Neural cell (in vitro differentiated cells): ENCODE results near the gene P2RX5. TPM values are rescaled to one million over a fixed set of nuclear protein-coding genes. Genes with fewer than 3 reads are reported as not detected.

Experiments
- H2AFZ ChIP-seq: fragments of 200-600, 300-800 bp; sonication (generic), shearing (Covaris generic); 2 replicates; pipeline ENCODE4 v1.6.0; 2014; ENCODE audit warnings: low read depth, mild to moderate bottlenecking, antibody characterized with exemption, low read length, moderate library complexity
- H3F3A ChIP-seq: fragments of 200-600 bp; shearing (Covaris generic); 2 replicates; pipeline ENCODE4 v1.6.1; 2016; ENCODE audit warnings: mild to moderate bottlenecking, moderate library complexity, mixed read lengths, antibody characterized with exemption, low read length; ENCODE audit not compliant: insufficient read depth, poor library complexity, severe bottlenecking
- H3K27ac ChIP-seq: fragments of 200-600, 300-800 bp; sonication (generic), shearing (Covaris generic); 2 replicates; pipeline ENCODE4 v1.5.1; 2014; ENCODE audit warnings: mild to moderate bottlenecking, low read length, moderate library complexity
- H3K27me3 ChIP-seq: fragments of 300-800, 200-600 bp; sonication (generic), shearing (Covaris generic); 2 replicates; pipeline ENCODE4 v1.6.0; 2014; ENCODE audit warnings: mild to moderate bottlenecking, low read depth, low read length, moderate library complexity; ENCODE audit not compliant: insufficient read depth
- H3K36me3 ChIP-seq: fragments of 300-800, 200-600 bp; sonication (generic), shearing (Covaris generic); 2 replicates; pipeline ENCODE4 v1.5.1; 2014; ENCODE audit warnings: mild to moderate bottlenecking, antibody characterized with exemption, low read length, moderate library complexity; ENCODE audit not compliant: insufficient read depth
- H3K4me2 ChIP-seq: fragments of 300-800, 200-600 bp; sonication (generic), shearing (Covaris generic); 2 replicates; pipeline ENCODE4 v1.6.0; 2014; ENCODE audit warnings: mild to moderate bottlenecking, low read length
- H3K4me3 ChIP-seq: fragments of 300-800, 200-600 bp; sonication (generic), shearing (Covaris generic); 2 replicates; pipeline ENCODE4 v1.5.1; 2014; ENCODE audit warnings: mild to moderate bottlenecking, low read length, moderate library complexity
- H3K79me2 ChIP-seq: fragments of 200-600 bp; shearing (Covaris generic); replicated peaks from 2 replicates; pipeline ENCODE4 v1.6.0; 2014; ENCODE audit warnings: mild to moderate bottlenecking, low read length, moderate library complexity; ENCODE audit not compliant: insufficient read depth
- H3K9ac ChIP-seq: fragments of 300-800, 200-600 bp; sonication (generic), shearing (Covaris generic); 2 replicates; pipeline ENCODE4 v1.6.1; 2016; ENCODE audit warnings: mild to moderate bottlenecking, low read length, mixed read lengths
- H3K9me2 ChIP-seq: fragments of 200-600 bp; shearing (Covaris generic); 2 replicates; pipeline ENCODE4 v1.6.1; 2016; ENCODE audit warnings: mild to moderate bottlenecking, low read length, mixed read lengths; ENCODE audit not compliant: insufficient read depth
- H3K9me3 ChIP-seq: fragments of 200-600, 300-800 bp; sonication (generic), shearing (Covaris generic); 2 replicates; pipeline ENCODE4 v1.6.1; 2016; ENCODE audit warnings: mild to moderate bottlenecking, mixed run types, low read length, moderate library complexity, mixed read lengths
- H4K20me1 ChIP-seq: fragments of 200-600 bp; shearing (Covaris generic); 2 replicates; pipeline ENCODE4 v1.6.1; 2016; ENCODE audit warnings: mild to moderate bottlenecking, mixed run types; ENCODE audit not compliant: insufficient read depth
- EP300 ChIP-seq: fragments of 450-650 bp; conservative IDR thresholded peaks from 2 replicates; pipeline ENCODE4 v1.6.1; 2014; ENCODE audit warnings: antibody characterized with exemption, mild to moderate bottlenecking, moderate library complexity; ENCODE audit not compliant: poor library complexity, severe bottlenecking
- EZH2 ChIP-seq: fragments of 200-600, 300-800 bp; shearing (Covaris generic), sonication (generic); IDR thresholded peaks from 2 replicates; pipeline ENCODE4 v1.6.1; 2014; ENCODE audit warnings: antibody characterized with exemption, low read length, borderline replicate concordance, mild to moderate bottlenecking; ENCODE audit not compliant: insufficient read depth, poor library complexity, severe bottlenecking
- MXI1 ChIP-seq: fragments of 450-650 bp; conservative IDR thresholded peaks from 2 replicates; pipeline ENCODE4 v1.6.1; 2014; ENCODE audit warnings: antibody characterized with exemption, mild to moderate bottlenecking; ENCODE audit not compliant: poor library complexity, severe bottlenecking
- POLR2AphosphoS5 ChIP-seq: IDR thresholded peaks from 2 replicates; pipeline ENCODE4 v1.6.1; 2012
- RAD21 ChIP-seq: fragments of 450-650 bp; conservative IDR thresholded peaks from 2 replicates; pipeline ENCODE4 v1.6.1; 2014; ENCODE audit warnings: antibody characterized with exemption, mild to moderate bottlenecking, moderate library complexity
- SMC3 ChIP-seq: fragments of 450-650 bp; conservative IDR thresholded peaks from 2 replicates; pipeline ENCODE4 v1.6.1; 2014; ENCODE audit warnings: antibody characterized with exemption, mild to moderate bottlenecking, moderate library complexity; ENCODE audit not compliant: poor library complexity
- TAF1 ChIP-seq: IDR thresholded peaks from 2 replicates; pipeline ENCODE4 v1.6.1; 2012; ENCODE audit warnings: low read depth
- polyA plus RNA-seq: library from polyadenylated mRNA; depleted of rRNA; stranded (reverse); fragments of >200 nt; gene quantifications from 2 replicates; pipeline ENCODE4 v1.2.3, GENCODE V29; 2014
- TF ChIP-seq, protein P1 (sequence below): fragments of 450-650 bp; IDR thresholded peaks from 2 replicates; pipeline ENCODE4 v1.5.1; 2014; ENCODE audit warnings: antibody characterized with exemption, mild to moderate bottlenecking, moderate library complexity; ENCODE audit not compliant: poor library complexity, severe bottlenecking
- TF ChIP-seq, protein P2 (sequence below): IDR thresholded peaks from 2 replicates; pipeline ENCODE4 v1.6.1; 2012; ENCODE audit warnings: borderline replicate concordance

The P2RX5 gene
- polyA plus RNA-seq, 1 donor from 2014 or later: 7.0 TPM

DNA sequence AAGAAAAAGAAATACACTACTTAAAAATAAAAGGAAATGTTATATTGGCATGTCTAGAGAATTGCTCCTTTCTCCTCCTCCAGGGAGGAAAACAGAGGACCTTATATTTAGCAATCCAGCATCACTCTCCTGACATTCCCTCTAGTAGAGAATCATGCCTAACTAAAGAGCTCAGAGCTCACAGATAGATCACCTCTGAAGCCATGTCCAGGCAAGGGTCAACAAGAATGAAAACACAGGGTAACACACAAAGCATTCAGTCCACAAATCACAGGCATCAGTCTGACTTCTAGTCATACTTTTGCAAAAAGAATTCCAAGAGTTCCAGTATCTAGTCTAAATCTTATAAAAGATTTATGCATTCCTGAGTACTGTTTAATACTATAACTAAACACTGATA is 23.3 kb upstream of the P2RX5 start:
- Histone ChIP-seq H3K4me2 (no peak overlapping the region), H2AFZ (no peak overlapping the region), H3K9ac (no peak overlapping the region), H3K27me3 (no peaks in the 10 kb centered on the region), H3K9me2 (no peaks in the 10 kb centered on the region), H3F3A (peaks cover 5% of the 10 kb centered on the region), H3K9me3 (no peaks in the 10 kb centered on the region), H3K4me3 (no peak overlapping the region), H4K20me1 (no peaks in the 10 kb centered on the region), H3K36me3 (peaks cover 4% of the 10 kb centered on the region), H3K79me2 (peaks cover 10% of the 10 kb centered on the region), H3K27ac (no peak overlapping the region)
- TF ChIP-seq POLR2AphosphoS5 (no peak), MXI1 (no peak), RAD21 (no peak), TAF1 (no peak), SMC3 (no peak), EZH2 (no peak), EP300 (no peak)
- TF ChIP-seq, protein P1, sequence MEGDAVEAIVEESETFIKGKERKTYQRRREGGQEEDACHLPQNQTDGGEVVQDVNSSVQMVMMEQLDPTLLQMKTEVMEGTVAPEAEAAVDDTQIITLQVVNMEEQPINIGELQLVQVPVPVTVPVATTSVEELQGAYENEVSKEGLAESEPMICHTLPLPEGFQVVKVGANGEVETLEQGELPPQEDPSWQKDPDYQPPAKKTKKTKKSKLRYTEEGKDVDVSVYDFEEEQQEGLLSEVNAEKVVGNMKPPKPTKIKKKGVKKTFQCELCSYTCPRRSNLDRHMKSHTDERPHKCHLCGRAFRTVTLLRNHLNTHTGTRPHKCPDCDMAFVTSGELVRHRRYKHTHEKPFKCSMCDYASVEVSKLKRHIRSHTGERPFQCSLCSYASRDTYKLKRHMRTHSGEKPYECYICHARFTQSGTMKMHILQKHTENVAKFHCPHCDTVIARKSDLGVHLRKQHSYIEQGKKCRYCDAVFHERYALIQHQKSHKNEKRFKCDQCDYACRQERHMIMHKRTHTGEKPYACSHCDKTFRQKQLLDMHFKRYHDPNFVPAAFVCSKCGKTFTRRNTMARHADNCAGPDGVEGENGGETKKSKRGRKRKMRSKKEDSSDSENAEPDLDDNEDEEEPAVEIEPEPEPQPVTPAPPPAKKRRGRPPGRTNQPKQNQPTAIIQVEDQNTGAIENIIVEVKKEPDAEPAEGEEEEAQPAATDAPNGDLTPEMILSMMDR: no peak
- TF ChIP-seq, protein P2, sequence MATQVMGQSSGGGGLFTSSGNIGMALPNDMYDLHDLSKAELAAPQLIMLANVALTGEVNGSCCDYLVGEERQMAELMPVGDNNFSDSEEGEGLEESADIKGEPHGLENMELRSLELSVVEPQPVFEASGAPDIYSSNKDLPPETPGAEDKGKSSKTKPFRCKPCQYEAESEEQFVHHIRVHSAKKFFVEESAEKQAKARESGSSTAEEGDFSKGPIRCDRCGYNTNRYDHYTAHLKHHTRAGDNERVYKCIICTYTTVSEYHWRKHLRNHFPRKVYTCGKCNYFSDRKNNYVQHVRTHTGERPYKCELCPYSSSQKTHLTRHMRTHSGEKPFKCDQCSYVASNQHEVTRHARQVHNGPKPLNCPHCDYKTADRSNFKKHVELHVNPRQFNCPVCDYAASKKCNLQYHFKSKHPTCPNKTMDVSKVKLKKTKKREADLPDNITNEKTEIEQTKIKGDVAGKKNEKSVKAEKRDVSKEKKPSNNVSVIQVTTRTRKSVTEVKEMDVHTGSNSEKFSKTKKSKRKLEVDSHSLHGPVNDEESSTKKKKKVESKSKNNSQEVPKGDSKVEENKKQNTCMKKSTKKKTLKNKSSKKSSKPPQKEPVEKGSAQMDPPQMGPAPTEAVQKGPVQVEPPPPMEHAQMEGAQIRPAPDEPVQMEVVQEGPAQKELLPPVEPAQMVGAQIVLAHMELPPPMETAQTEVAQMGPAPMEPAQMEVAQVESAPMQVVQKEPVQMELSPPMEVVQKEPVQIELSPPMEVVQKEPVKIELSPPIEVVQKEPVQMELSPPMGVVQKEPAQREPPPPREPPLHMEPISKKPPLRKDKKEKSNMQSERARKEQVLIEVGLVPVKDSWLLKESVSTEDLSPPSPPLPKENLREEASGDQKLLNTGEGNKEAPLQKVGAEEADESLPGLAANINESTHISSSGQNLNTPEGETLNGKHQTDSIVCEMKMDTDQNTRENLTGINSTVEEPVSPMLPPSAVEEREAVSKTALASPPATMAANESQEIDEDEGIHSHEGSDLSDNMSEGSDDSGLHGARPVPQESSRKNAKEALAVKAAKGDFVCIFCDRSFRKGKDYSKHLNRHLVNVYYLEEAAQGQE: no peak

DNA sequence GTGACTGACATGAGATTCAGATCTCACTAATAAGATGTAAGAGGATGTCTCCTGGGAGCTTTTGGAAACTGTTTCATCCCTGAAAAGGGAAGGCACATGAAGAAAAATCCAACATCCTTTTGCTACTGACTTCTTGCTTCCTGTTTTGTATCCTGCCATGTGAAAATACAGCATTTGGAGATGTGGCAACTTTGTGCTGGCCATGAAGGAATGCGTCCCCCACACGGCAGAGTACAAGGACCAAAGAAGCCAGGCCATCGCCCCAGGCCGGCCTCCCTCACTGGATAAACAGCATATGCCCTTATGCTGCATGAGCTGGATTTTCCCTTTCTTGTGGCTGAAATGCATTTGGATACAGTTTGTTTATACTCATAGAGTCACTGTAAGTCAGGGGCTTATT is 22.2 kb upstream of the P2RX5 start:
- H3K36me3 ChIP-seq: peaks cover 4% of the 10 kb centered on the region
- H3F3A ChIP-seq: peaks cover 4% of the 10 kb centered on the region
- no peak overlapping the region for H3K9ac ChIP-seq
- no peak for TF ChIP-seq EZH2
- no peak overlapping the region for H3K27ac ChIP-seq
- H4K20me1 ChIP-seq: no peaks in the 10 kb centered on the region
- H2AFZ ChIP-seq: no peak overlapping the region
- H3K27me3 ChIP-seq: no peaks in the 10 kb centered on the region
- no peak overlapping the region for H3K4me2 ChIP-seq
- no peaks in the 10 kb centered on the region for H3K9me3 ChIP-seq
- H3K79me2 ChIP-seq: peaks cover 9% of the 10 kb centered on the region
- no peaks in the 10 kb centered on the region for H3K9me2 ChIP-seq
- H3K4me3 ChIP-seq: no peak overlapping the region

DNA sequence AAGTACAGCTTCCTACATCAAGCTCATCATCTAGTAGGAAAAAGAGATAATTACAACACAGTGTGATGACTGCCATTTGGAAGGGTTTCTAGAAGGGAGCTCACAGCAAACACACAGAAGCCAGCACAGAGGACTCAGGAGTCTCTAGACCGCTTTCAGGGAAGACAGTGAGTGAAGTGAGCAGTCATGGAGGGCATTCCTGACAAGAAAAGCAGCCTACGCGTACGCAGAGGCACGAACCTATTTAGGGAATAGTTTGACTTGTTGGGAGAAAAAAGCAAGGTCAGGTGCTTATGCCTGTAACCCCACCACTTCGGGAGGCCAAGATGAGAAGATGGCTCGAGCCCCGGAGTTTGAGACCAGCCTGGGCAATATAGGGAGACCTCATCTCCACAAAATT is 19.3 kb upstream of the P2RX5 start:
- Histone ChIP-seq H3K4me3 (no peak overlapping the region), H3K79me2 (no peaks in the 10 kb centered on the region), H2AFZ (no peak overlapping the region), H3K9ac (no peak overlapping the region), H3K9me3 (no peaks in the 10 kb centered on the region), H3K27ac (no peak overlapping the region), H3K27me3 (no peaks in the 10 kb centered on the region), H3F3A (no peaks in the 10 kb centered on the region), H3K9me2 (no peaks in the 10 kb centered on the region), H3K4me2 (no peak overlapping the region), H3K36me3 (peaks cover 4% of the 10 kb centered on the region), H4K20me1 (no peaks in the 10 kb centered on the region)
- TF ChIP-seq EP300 (no peak), RAD21 (no peak), EZH2 (no peak), TAF1 (no peak)
- TF ChIP-seq, protein P1: no peak
